Spleen (tissue), 11 donors: ENCODE data around the gene STK33. TPM values are rescaled to one million over a fixed set of nuclear protein-coding genes. Genes with fewer than 3 reads are reported as not detected.

Source experiments
- DNase-seq: peaks from one replicate; pipeline ENCODE4 v3.0.0-alpha.2; 2020
- H3K27ac ChIP-seq, 8 donors: fragments of 200-600 bp; sonication (generic) in 7 of 8; 1 replicate in 4 of 8; 2 replicates in 4 of 8; pipeline versions ENCODE4 v1.5.0 to v1.8.0; 2016 to 2021; ENCODE audit warnings: inconsistent platforms in 4 of 8, mild to moderate bottlenecking in 4 of 8, moderate library complexity in 1 of 8
- H3K27me3 ChIP-seq, 7 donors: fragments of 200-600 bp; sonication (generic) in 6 of 7; replicated peaks in 1 of 7; 1 replicate in 4 of 7; 2 replicates in 3 of 7; pipeline versions ENCODE4 v1.5.0 to v1.8.0; 2016 to 2021; ENCODE audit warnings: inconsistent platforms in 3 of 7, mild to moderate bottlenecking in 1 of 7
- H3K36me3 ChIP-seq, 6 donors: fragments of 200-600 bp; sonication (generic) in 5 of 6; 1 replicate in 4 of 6; 2 replicates in 2 of 6; pipeline versions ENCODE4 v1.5.0 to v1.8.0; 2016 to 2021; ENCODE audit warnings: inconsistent platforms in 2 of 6
- H3K4me1 ChIP-seq, 6 donors: fragments of 200-600 bp; sonication (generic) in 5 of 6; 1 replicate in 3 of 6; 2 replicates in 3 of 6; pipeline versions ENCODE4 v1.5.0 to v1.8.0; 2016 to 2021; ENCODE audit warnings: inconsistent platforms in 3 of 6
- H3K4me3 ChIP-seq, 8 donors: fragments of 200-600 bp; sonication (generic) in 7 of 8; 1 replicate in 4 of 8; 2 replicates in 4 of 8; pipeline versions ENCODE4 v1.5.0 to v1.8.0; 2016 to 2021; ENCODE audit warnings: inconsistent platforms in 4 of 8, mild to moderate bottlenecking in 4 of 8, moderate library complexity in 2 of 8
- H3K9me3 ChIP-seq, 8 donors: fragments of 200-600 bp; sonication (generic) in 7 of 8; 1 replicate in 4 of 8; 2 replicates in 4 of 8; pipeline versions ENCODE4 v1.5.0 to v1.8.0; 2016 to 2021; ENCODE audit warnings: inconsistent platforms in 4 of 8
- POLR2A ChIP-seq, 3 donors: fragments of 450-650 bp; IDR thresholded peaks; one replicate each; pipeline ENCODE4 v1.5.1; 2017; ENCODE audit warnings: antibody characterized with exemption in 3 of 3, mild to moderate bottlenecking in 1 of 3
- POLR2AphosphoS5 ChIP-seq, 3 donors: sonication (generic); formaldehyde crosslinking; IDR thresholded peaks; one replicate each; pipeline ENCODE4 v1.5.1; 2017; ENCODE audit warnings: antibody characterized with exemption in 3 of 3
- WGBS, 5 donors: extraction: QIAGEN DNeasy Blood & Tissue Kit in 3 of 5; methylation state at CpG; one replicate each; pipeline versions ENCODE4 v1.1.5 to v1.1.7; 2013 to 2018; 5-methylcytosine and 5-hydroxymethylcytosine counted together
- intact Hi-C: fragments of 100-400 bp; cut with DNase I; formaldehyde crosslinking; loops from one replicate; pipeline ENCODE4 v1.15.0; 2023; ENCODE audit warnings: low total_unique reads
- polyA plus RNA-seq, 3 donors: library from polyadenylated mRNA; stranded (reverse); fragments of 200-250 nt; gene quantifications; one replicate each; pipeline ENCODE4 v1.2.1, GENCODE V29; 2013
- total RNA-seq, 7 donors: library from RNA; depleted of rRNA in 3 of 7; stranded (reverse); fragments of >200 nt in 3 of 7; fragmentation: NEBNext Ultra II Directional in 4 of 7; extraction: Animal tissue kit (Norgen Biotek cat#: 25700) in 4 of 7; gene quantifications; one replicate each; pipeline versions ENCODE4 v1.1.0 to v1.2.1, GENCODE V29; 2016 to 2021
- TF ChIP-seq, protein P1 (sequence below), 11 experiments: fragments of 200-600 bp in 7 of 11; fragments of 450-650 bp in 4 of 11; sonication (generic) in 4 of 11; IDR thresholded peaks in 8 of 11; conservative IDR thresholded peaks in 3 of 11; 1 replicate in 7 of 11; 2 replicates in 4 of 11; pipeline versions ENCODE4 v1.4.0 to v1.8.0; 2016 to 2021; ENCODE audit warnings: antibody characterized with exemption in 11 of 11, inconsistent platforms in 4 of 11, mild to moderate bottlenecking in 1 of 11
- donor health status: healthy with polysubstance abuse.
- donor health status: DM: no; HTN: no; CAD: no; lungs with moderate emphysema.
- donor health status: DM: no; HTN: no; CAD: no.
- donor health status: Bipolar disorder and iron deficiency.
- donor health status: healthy.
- donor health status: DM: no; HTN: no; CAD: no.
- donor health status: DM: yes; HTN: yes; CAD: no.

The STK33 gene
- total and polyA plus RNA-seq, 10 donors = 1.6 to 8.1 (median 3.8) TPM

DNA sequence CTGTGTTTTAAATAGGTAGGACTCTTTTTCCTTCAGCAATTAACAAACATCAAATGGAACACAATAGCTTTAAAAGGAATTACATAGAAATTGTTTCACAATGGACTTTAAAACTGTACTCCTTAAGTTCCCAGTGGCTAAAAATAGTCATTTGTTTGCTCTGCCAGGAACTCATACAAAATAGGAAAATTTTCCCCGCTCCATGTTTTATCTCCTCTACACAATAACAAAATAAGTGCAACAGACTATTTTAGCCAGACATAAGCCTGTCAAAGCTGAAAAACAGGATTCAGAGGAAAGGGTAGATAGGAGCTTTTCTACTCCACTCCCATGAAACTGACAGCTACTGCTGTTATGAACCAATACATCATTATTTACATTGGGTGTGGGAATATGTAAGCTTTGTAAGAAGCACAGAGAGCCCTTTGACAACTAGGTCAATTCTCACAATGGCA lies 90.1 kb downstream of the STK33 start:
- Histone ChIP-seq H3K27ac (no peak overlapping the region), H3K4me3 (no peak overlapping the region), H3K4me1 (no peaks in the 10 kb centered on the region), H3K9me3 (peaks cover 0 to 12% (median 6%) of the 10 kb centered on the region in 8 donors), H3K36me3 (no peaks in the 10 kb centered on the region), H3K27me3 (no peaks in the 10 kb centered on the region)
- WGBS, 5 donors = 73 to 81% (median 74%) methylated on average over 1 of the region's 1 CpG
- TF ChIP-seq POLR2AphosphoS5 (IDR thresholded peaks at IDR 0.05) (no peak), POLR2A (IDR thresholded peaks at IDR 0.05) (no peak)
- TF ChIP-seq, protein P1, sequence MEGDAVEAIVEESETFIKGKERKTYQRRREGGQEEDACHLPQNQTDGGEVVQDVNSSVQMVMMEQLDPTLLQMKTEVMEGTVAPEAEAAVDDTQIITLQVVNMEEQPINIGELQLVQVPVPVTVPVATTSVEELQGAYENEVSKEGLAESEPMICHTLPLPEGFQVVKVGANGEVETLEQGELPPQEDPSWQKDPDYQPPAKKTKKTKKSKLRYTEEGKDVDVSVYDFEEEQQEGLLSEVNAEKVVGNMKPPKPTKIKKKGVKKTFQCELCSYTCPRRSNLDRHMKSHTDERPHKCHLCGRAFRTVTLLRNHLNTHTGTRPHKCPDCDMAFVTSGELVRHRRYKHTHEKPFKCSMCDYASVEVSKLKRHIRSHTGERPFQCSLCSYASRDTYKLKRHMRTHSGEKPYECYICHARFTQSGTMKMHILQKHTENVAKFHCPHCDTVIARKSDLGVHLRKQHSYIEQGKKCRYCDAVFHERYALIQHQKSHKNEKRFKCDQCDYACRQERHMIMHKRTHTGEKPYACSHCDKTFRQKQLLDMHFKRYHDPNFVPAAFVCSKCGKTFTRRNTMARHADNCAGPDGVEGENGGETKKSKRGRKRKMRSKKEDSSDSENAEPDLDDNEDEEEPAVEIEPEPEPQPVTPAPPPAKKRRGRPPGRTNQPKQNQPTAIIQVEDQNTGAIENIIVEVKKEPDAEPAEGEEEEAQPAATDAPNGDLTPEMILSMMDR (IDR thresholded peaks at IDR 0.05 in 8 of 11, conservative IDR thresholded peaks at IDR 0.05 in 3 of 11) = no peak
- no peak for DNase-seq
- intact Hi-C loops = no loop called here

DNA sequence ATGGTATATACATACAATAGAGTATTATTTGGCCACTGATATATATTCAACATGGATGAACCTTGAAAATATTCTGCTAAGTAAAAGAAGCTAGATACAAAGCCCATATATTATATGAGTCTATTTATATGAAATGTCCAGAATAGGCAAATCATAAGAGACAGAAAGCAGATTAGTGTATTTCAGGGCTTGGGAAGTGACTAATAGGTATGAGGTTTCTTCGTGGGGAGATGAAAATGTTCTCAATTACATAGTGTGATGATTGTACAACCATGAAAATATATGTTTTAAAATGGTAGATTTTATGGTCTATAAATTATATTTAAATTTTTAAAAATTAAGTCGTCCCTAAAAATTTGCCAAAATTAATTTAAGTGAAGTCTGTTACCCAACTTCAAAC lies 92.2 kb downstream of the STK33 start:
- peaks cover 0 to 30% (median 22%) of the 10 kb centered on the region in 8 donors for H3K9me3 ChIP-seq
- H3K4me1 ChIP-seq = no peaks in the 10 kb centered on the region
- WGBS, 5 donors = 79 to 93% (median 87%) methylated on average over 2 of the region's 2 CpGs
- H3K27ac ChIP-seq = no peak overlapping the region
- no peaks in the 10 kb centered on the region for H3K36me3 ChIP-seq
- H3K27me3 ChIP-seq = no peaks in the 10 kb centered on the region
- DNase-seq = no peak
- TF ChIP-seq, protein P1 (IDR thresholded peaks at IDR 0.05 in 8 of 11, conservative IDR thresholded peaks at IDR 0.05 in 3 of 11) = no peak
- TF ChIP-seq POLR2A (IDR thresholded peaks at IDR 0.05) (no peak), POLR2AphosphoS5 (IDR thresholded peaks at IDR 0.05) (no peak)
- no peak overlapping the region for H3K4me3 ChIP-seq
- intact Hi-C loops = no loop called here

DNA sequence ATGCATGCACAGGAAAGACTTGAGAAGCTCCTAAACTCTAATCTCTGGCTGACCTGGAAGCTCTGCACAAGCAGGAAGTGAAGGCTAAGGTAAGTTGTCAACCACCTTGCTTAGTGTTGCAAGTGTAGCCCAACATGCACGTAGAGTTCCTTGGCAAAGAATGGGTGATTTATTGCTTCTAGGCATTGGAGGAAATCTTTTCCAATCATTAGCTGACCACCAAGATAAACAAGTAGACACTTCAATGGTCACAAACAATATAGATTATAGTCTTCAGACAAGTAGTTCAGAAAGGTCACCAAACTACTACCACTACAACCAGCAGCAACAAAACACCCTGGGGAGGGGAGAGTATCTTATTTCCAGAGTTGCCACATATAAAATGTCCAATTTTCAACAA lies 105.6 kb downstream of the STK33 start:
- TF ChIP-seq, protein P1 (IDR thresholded peaks at IDR 0.05 in 8 of 11, conservative IDR thresholded peaks at IDR 0.05 in 3 of 11) = no peak
- TF ChIP-seq POLR2AphosphoS5 (IDR thresholded peaks at IDR 0.05) = no peak
- TF ChIP-seq POLR2A (IDR thresholded peaks at IDR 0.05) = no peak
- Histone ChIP-seq H3K27me3 (no peaks in the 10 kb centered on the region), H3K4me1 (no peaks in the 10 kb centered on the region), H3K27ac (no peak overlapping the region), H3K9me3 (peaks cover 0 to 30% (median 20%) of the 10 kb centered on the region in 8 donors), H3K4me3 (no peak overlapping the region), H3K36me3 (no peaks in the 10 kb centered on the region)
- WGBS, 5 donors = 59 to 84% (median 77%) methylated on average over 1 of the region's 1 CpG
- DNase-seq = no peak
- intact Hi-C loops = no loop called here

DNA sequence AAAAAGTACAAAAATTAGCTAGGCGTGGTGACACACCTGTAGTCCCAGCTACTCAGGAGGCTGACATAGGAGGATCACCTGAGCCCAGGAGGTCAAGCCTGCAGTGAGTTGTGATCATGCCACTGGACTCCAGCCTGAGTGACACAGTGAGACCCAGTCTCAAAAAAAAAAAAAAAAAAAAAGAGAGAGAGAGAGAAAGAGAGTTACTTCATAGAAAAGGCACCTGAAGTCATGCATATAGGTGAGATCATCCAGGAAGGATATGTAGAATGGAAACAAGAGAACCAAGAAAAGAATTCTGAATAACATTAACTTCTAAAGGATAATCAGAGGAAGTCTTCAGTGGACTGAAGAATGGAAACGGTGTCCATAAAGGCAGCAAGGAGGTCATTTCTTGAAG lies 106.8 kb downstream of the STK33 start:
- no peak overlapping the region for H3K27ac ChIP-seq
- intact Hi-C loops = no loop called here
- H3K27me3 ChIP-seq = no peaks in the 10 kb centered on the region
- WGBS, 5 donors = 81 to 92% (median 89%) methylated on average over 2 of the region's 2 CpGs
- H3K4me3 ChIP-seq = no peak overlapping the region
- H3K36me3 ChIP-seq = no peaks in the 10 kb centered on the region
- H3K4me1 ChIP-seq = no peaks in the 10 kb centered on the region
- TF ChIP-seq, protein P1 (IDR thresholded peaks at IDR 0.05 in 8 of 11, conservative IDR thresholded peaks at IDR 0.05 in 3 of 11) = no peak
- TF ChIP-seq POLR2AphosphoS5 (IDR thresholded peaks at IDR 0.05) (no peak), POLR2A (IDR thresholded peaks at IDR 0.05) (no peak)
- peaks cover 0 to 30% (median 20%) of the 10 kb centered on the region in 8 donors for H3K9me3 ChIP-seq
- no peak for DNase-seq
